Fibroblast of lung (primary cell): ENCODE results near the gene YIPF2. TPM values are rescaled to one million over a fixed set of nuclear protein-coding genes. Genes with fewer than 3 reads are reported as not detected.

Experiments
- DNase-seq, 2 donors: peaks; one replicate each; pipeline versions ENCODE4 v3.0.0 to v3.0.0-alpha.2; 2010; ENCODE audit warnings: low read depth in 2 of 2
- H2AFZ ChIP-seq: 2 replicates; pipeline ENCODE4 v1.5.1; 2012; ENCODE audit warnings: low read length, control low read depth, inconsistent platforms
- H3K27ac ChIP-seq: 2 replicates; pipeline ENCODE4 v1.5.1; 2011; ENCODE audit warnings: low read length, control low read depth; ENCODE audit not compliant: insufficient read depth
- H3K27me3 ChIP-seq: 2 replicates; pipeline ENCODE4 v1.5.1; 2011; ENCODE audit warnings: mild to moderate bottlenecking, low read length; ENCODE audit not compliant: control insufficient read depth, insufficient read depth
- H3K36me3 ChIP-seq: 2 replicates; pipeline ENCODE4 v1.5.1; 2011; ENCODE audit warnings: low read length; ENCODE audit not compliant: control insufficient read depth, insufficient read depth
- H3K4me1 ChIP-seq: 2 replicates; pipeline ENCODE4 v1.5.1; 2011; ENCODE audit warnings: low read length; ENCODE audit not compliant: control insufficient read depth, insufficient read depth; ENCODE audit errors: extremely low read depth
- H3K4me2 ChIP-seq: 2 replicates; pipeline ENCODE4 v1.5.1; 2011; ENCODE audit warnings: low read length, control low read depth; ENCODE audit not compliant: insufficient read depth; ENCODE audit errors: extremely low read depth
- H3K4me3 ChIP-seq, 4 experiments: fragments of 200-600 bp in 1 of 4; sonication (generic) in 1 of 4; replicated peaks in 1 of 4; 2 replicates each; pipeline ENCODE4 v1.5.1; 2011 to 2016; ENCODE audit warnings: low read length in 4 of 4, low read depth in 3 of 4, mild to moderate bottlenecking in 3 of 4, control low read depth in 2 of 4, inconsistent platforms in 1 of 4, mixed read lengths in 1 of 4; ENCODE audit not compliant: insufficient read depth in 1 of 4; ENCODE audit errors: control extremely low read depth in 1 of 4
- H3K79me2 ChIP-seq: 2 replicates; pipeline ENCODE4 v1.5.1; 2012; ENCODE audit warnings: mild to moderate bottlenecking, low read length, inconsistent platforms; ENCODE audit not compliant: control insufficient read depth, insufficient read depth
- H3K9ac ChIP-seq: 2 replicates; pipeline ENCODE4 v1.5.1; 2011; ENCODE audit warnings: mild to moderate bottlenecking, low read length, control low read depth; ENCODE audit not compliant: insufficient read depth
- H3K9me3 ChIP-seq: 2 replicates; pipeline ENCODE4 v1.5.1; 2012; ENCODE audit warnings: low read depth, low read length; ENCODE audit not compliant: control insufficient read depth, insufficient read depth
- H4K20me1 ChIP-seq: 2 replicates; pipeline ENCODE4 v1.5.1; 2011; ENCODE audit warnings: low read length; ENCODE audit not compliant: control insufficient read depth, insufficient read depth; ENCODE audit errors: extremely low read depth
- CTCF ChIP-seq, 2 donors: IDR thresholded peaks in 1 of 2; conservative IDR thresholded peaks in 1 of 2; 1 replicate in 1 of 2; 2 replicates in 1 of 2; pipeline ENCODE4 v1.5.1; 2011 to 2012; ENCODE audit warnings: low read length in 2 of 2, control low read depth in 1 of 2, inconsistent platforms in 1 of 2, low read depth in 1 of 2, mild to moderate bottlenecking in 1 of 2
- EZH2 ChIP-seq: IDR thresholded peaks from 2 replicates; pipeline ENCODE4 v1.5.1; 2012; ENCODE audit warnings: low read length, control low read depth, mild to moderate bottlenecking; ENCODE audit errors: missing control alignments
- polyA plus RNA-seq, 2 donors: library from polyadenylated mRNA; depleted of rRNA in 1 of 2; stranded (reverse) in 1 of 2; unstranded in 1 of 2; fragments of >200 nt; gene quantifications; 2 replicates each; pipeline ENCODE4 v1.2.1, GENCODE V29; 2011 to 2012; ENCODE audit warnings: missing spikeins in 1 of 2
- total RNA-seq: library from RNA; depleted of rRNA; stranded (reverse); fragments of >200 nt; gene quantifications from 2 replicates; pipeline ENCODE4 v1.2.1, GENCODE V29; 2014

YIPF2 gene
- total and polyA plus RNA-seq, 2 donors (not counting 1 experiment from before 2014, with no cell fraction given), result 41.5 to 118 TPM

DNA sequence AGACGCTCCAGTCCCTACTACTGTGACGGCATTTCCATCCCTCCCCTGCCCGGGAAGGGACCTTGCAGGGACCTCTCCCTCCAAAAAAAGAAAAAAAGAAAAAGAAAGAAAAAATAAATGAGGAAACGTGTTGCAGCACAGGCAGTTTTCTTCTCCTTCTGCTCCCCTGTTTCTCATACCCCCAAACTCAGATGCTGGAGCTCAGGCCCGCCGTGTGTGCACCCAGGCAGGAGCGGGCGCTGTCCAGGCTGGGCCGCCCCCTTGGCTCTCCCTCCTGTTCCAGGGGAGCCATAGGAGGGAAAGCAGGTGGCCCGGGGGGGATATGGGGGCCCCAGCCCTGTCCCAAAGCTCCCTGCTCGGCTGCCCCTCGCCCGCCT lies 5.8 kb downstream of the YIPF2 start:
- Histone ChIP-seq H3K9ac (no peak overlapping the region), H3K4me3 (no peak overlapping the region), H4K20me1 (no peaks in the 10 kb centered on the region), H2AFZ (no peak overlapping the region), H3K27ac (no peak overlapping the region), H3K27me3 (no peaks in the 10 kb centered on the region), H3K9me3 (no peaks in the 10 kb centered on the region), H3K36me3 (peaks cover 21% of the 10 kb centered on the region), H3K4me1 (peaks cover 2% of the 10 kb centered on the region), H3K79me2 (peaks cover 5% of the 10 kb centered on the region), H3K4me2 (no peak overlapping the region)
- TF ChIP-seq CTCF (conservative IDR thresholded peaks at IDR 0.05 in 1 of 2, IDR thresholded peaks at IDR 0.05 in 1 of 2; ENCODE audit: low read depth in 1 of 2, low read length in 2 of 2) (no peak), EZH2 (no peak)
- no peak for DNase-seq

- Histone ChIP-seq H2AFZ (no peak overlapping the region), H3K4me2 (no peak overlapping the region), H3K36me3 (peaks cover 21% of the 10 kb centered on the region), H3K9ac (no peak overlapping the region), H4K20me1 (no peaks in the 10 kb centered on the region), H3K27ac (no peak overlapping the region), H3K9me3 (no peaks in the 10 kb centered on the region), H3K4me3 (no peak overlapping the region), H3K4me1 (no peaks in the 10 kb centered on the region), H3K79me2 (no peaks in the 10 kb centered on the region), H3K27me3 (no peaks in the 10 kb centered on the region)
- no peak for DNase-seq
- TF ChIP-seq EZH2 (no peak), CTCF (conservative IDR thresholded peaks at IDR 0.05 in 1 of 2, IDR thresholded peaks at IDR 0.05 in 1 of 2; ENCODE audit: low read depth in 1 of 2, low read length in 2 of 2) (no peak)
Measured at GRCh38 chr19:10921910-10922637, 6.4 kb downstream of the YIPF2 start.

GRCh38 chr19:10921199-10921909 lies 7.1 kb downstream of the YIPF2 start:
- H3K36me3 ChIP-seq, result peaks cover 24% of the 10 kb centered on the region
- no peak overlapping the region for H3K27ac ChIP-seq
- H3K4me3 ChIP-seq, result no peak overlapping the region
- no peaks in the 10 kb centered on the region for H4K20me1 ChIP-seq
- no peak overlapping the region for H2AFZ ChIP-seq
- no peak overlapping the region for H3K9ac ChIP-seq
- TF ChIP-seq CTCF (conservative IDR thresholded peaks at IDR 0.05 in 1 of 2, IDR thresholded peaks at IDR 0.05 in 1 of 2; ENCODE audit: low read depth in 1 of 2, low read length in 2 of 2), result no peak
- TF ChIP-seq EZH2, result no peak
- no peaks in the 10 kb centered on the region for H3K4me1 ChIP-seq
- no peaks in the 10 kb centered on the region for H3K27me3 ChIP-seq
- no peaks in the 10 kb centered on the region for H3K79me2 ChIP-seq
- no peak overlapping the region for H3K4me2 ChIP-seq
- no peaks in the 10 kb centered on the region for H3K9me3 ChIP-seq
- no peak for DNase-seq
